IPS DF 6.9 (cell line): ENCODE results near the gene RPLP1.
A peak's percentile ranks its signal among the peaks of the same experiment; 100 is the strongest.

Source experiments
- DNase-seq: peaks from one replicate; pipeline ENCODE4 v3.0.0-alpha.2; 2013; ENCODE audit warnings: low read depth, low spot score
- H3K27ac ChIP-seq: one replicate; pipeline ENCODE4 v1.5.1; 2013; ENCODE audit warnings: low read length, control low read depth
- H3K27me3 ChIP-seq: 2 replicates; pipeline ENCODE4 v1.6.1; 2013; ENCODE audit warnings: mild to moderate bottlenecking, low read length; ENCODE audit not compliant: control insufficient read depth, insufficient read depth
- H3K36me3 ChIP-seq: 2 replicates; pipeline ENCODE4 v1.6.1; 2013; ENCODE audit warnings: low read length; ENCODE audit not compliant: control insufficient read depth, insufficient read depth
- H3K4me1 ChIP-seq: 2 replicates; pipeline ENCODE4 v1.6.1; 2013; ENCODE audit warnings: low read length; ENCODE audit not compliant: control insufficient read depth, insufficient read depth
- H3K4me3 ChIP-seq: 2 replicates; pipeline ENCODE4 v1.5.1; 2013; ENCODE audit warnings: mild to moderate bottlenecking, low read length
- H3K9me3 ChIP-seq: 2 replicates; pipeline ENCODE4 v1.6.1; 2013; ENCODE audit warnings: low read length, inconsistent platforms; ENCODE audit not compliant: control insufficient read depth, insufficient read depth
- whole genome bisulfite sequencing: extraction: QIAGEN DNeasy Blood & Tissue Kit; methylation state at CpG from one replicate; pipeline ENCODE4 v1.1.7; 2013; ENCODE audit warnings: mixed read lengths, missing lambda C conversion rate; ENCODE audit not compliant: insufficient read length, insufficient coverage; 5-methylcytosine and 5-hydroxymethylcytosine counted together

Gene RPLP1

GRCh38 chr15:69478259-69478781 is 25.7 kb downstream of the RPLP1 start:
- DNase-seq: peak; percentile 64
- Histone ChIP-seq H3K4me3 (no peak overlapping the region), H3K4me1 (no peaks in the 10 kb centered on the region), H3K27me3 (no peaks in the 10 kb centered on the region), H3K36me3 (no peaks in the 10 kb centered on the region), H3K27ac (no peak overlapping the region), H3K9me3 (no peaks in the 10 kb centered on the region)
- no CpG with 5 or more reads among the region's 13 CpGs for WGBS

- no peak for DNase-seq
- Histone ChIP-seq H3K27me3 (no peaks in the 10 kb centered on the region), H3K36me3 (no peaks in the 10 kb centered on the region), H3K27ac (no peak overlapping the region), H3K4me3 (no peak overlapping the region), H3K4me1 (no peaks in the 10 kb centered on the region), H3K9me3 (no peaks in the 10 kb centered on the region)
- WGBS: no CpG with 5 or more reads among the region's 4 CpGs
Measured at GRCh38 chr15:69479081-69479480, 26.5 kb downstream of the RPLP1 start.

GRCh38 chr15:69479971-69480370 is 27.4 kb downstream of the RPLP1 start:
- Histone ChIP-seq H3K4me3 (no peak overlapping the region), H3K9me3 (no peaks in the 10 kb centered on the region), H3K36me3 (no peaks in the 10 kb centered on the region), H3K27me3 (no peaks in the 10 kb centered on the region), H3K27ac (no peak overlapping the region), H3K4me1 (no peaks in the 10 kb centered on the region)
- no peak for DNase-seq
- no CpG with 5 or more reads among the region's 2 CpGs for WGBS

- no peaks in the 10 kb centered on the region for H3K36me3 ChIP-seq
- no peak overlapping the region for H3K27ac ChIP-seq
- no peaks in the 10 kb centered on the region for H3K27me3 ChIP-seq
- H3K4me3 ChIP-seq: no peak overlapping the region
- H3K9me3 ChIP-seq: no peaks in the 10 kb centered on the region
- WGBS: no CpG with 5 or more reads among the region's 3 CpGs
- DNase-seq: no peak
- H3K4me1 ChIP-seq: no peaks in the 10 kb centered on the region
Measured at GRCh38 chr15:69480932-69481331, 28.3 kb downstream of the RPLP1 start.

DNA sequence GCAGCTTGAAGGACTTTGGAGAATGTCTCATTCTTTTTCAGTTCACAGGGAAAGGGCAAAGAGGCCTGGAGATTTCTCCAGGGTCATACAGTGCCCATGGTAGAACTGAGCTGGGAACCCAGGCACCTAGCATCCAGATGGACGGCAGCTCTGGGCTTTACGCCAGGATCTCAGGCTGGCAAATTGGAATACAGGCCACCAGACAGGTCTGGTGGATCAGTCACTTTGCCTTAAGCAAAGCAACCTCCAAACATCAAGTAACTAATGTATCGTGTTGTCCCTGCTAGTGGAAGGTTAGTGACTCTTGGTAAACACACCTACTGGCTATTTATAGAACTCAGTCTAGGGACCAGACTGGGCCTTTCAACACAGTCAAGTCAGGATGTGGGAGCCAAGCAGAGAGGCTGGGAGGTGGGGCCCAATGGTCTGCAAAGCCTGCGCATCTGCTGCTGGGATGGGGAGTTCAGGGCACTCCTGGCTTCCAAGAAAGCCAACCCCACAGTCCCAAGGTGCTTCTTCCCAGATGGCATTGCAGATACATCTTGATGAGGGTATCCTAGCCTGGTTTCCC is 30.2 kb downstream of the RPLP1 start:
- H3K27ac ChIP-seq: no peak overlapping the region
- H3K9me3 ChIP-seq: no peaks in the 10 kb centered on the region
- DNase-seq: no peak
- WGBS: no CpG with 5 or more reads among the region's 4 CpGs
- H3K36me3 ChIP-seq: no peaks in the 10 kb centered on the region
- no peaks in the 10 kb centered on the region for H3K4me1 ChIP-seq
- H3K4me3 ChIP-seq: no peak overlapping the region
- H3K27me3 ChIP-seq: no peaks in the 10 kb centered on the region

DNA sequence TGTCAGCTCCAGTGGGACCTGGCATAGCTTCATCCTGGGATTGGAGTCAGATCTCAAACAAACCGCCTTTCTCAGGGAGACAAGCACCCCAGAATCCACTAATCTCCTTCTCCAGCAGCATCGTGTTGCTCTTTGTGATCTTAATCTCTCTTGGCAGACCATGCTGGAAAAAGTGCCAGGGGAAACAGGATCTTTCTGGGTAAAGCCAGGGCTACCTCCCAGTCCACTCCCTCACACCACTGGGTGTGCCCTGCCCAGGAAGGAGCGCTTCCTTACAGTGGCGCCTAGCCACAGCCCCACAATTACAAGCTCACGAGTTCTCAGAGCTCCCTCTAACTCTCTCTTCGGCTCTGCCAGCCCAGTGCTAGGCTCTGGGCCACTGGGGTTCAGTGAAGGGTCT is 32.2 kb downstream of the RPLP1 start:
- no peak for DNase-seq
- Histone ChIP-seq H3K9me3 (no peaks in the 10 kb centered on the region), H3K4me3 (no peak overlapping the region), H3K36me3 (no peaks in the 10 kb centered on the region), H3K27me3 (no peaks in the 10 kb centered on the region), H3K27ac (no peak overlapping the region), H3K4me1 (no peaks in the 10 kb centered on the region)
- no CpG with 5 or more reads among the region's 6 CpGs for WGBS

DNA sequence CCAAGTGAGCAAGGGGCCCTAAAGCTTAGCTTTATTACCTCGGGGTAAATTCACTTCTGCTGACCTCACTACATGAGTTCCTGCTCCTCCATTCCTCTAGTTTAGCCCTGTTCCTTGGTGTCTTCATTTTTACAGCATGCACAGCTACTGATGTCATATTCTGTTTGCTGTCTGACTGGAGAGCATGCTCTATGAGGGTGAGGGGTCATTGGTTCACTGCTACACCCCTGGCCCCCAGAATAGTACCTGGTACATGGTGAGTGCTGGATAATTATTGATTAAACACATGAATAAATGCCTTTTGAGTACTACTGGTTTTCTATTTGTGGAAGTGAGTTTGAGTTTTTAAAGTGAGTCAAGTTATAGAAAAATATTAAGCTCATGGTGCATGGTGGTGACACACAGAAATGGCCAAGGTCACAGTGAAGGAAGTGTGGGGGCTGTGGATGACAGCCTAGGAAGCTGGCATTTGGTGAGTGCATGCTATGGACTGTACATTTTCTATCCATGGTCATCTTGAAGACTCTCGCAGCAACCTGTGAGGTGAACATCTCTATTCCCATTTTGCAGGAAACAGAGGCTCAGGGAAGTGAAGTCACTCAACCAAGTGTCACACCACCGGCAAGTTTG is 34.0 kb downstream of the RPLP1 start:
- H3K4me1 ChIP-seq: no peaks in the 10 kb centered on the region
- no peaks in the 10 kb centered on the region for H3K36me3 ChIP-seq
- WGBS: no CpG with 5 or more reads among the region's 3 CpGs
- no peak for DNase-seq
- H3K4me3 ChIP-seq: no peak overlapping the region
- no peaks in the 10 kb centered on the region for H3K9me3 ChIP-seq
- no peaks in the 10 kb centered on the region for H3K27me3 ChIP-seq
- H3K27ac ChIP-seq: no peak overlapping the region

DNA sequence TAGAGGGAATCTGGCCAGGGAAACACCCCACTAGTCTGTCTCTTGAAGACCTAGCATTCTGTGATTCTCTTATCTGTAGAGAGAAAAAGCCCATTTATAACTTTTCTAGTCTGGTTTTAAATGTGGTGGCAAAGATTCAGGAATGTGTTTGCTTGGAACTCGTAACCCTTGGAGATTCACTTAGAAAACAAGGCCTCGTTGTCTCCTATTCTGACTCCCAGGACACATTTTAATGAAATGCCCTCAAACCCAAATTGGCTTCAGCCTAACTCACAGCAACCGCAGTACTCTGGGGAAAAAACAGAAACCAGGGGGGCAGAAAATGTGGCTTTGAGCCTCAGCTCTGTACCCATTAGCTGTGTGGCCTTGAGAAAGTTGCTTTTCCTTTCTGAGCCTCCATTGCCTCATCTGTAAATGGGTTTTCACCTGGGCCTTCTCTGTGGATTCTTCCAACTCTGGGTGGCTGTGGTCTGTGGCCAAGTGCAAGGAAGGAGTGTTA is 36.5 kb downstream of the RPLP1 start:
- Histone ChIP-seq H3K4me3 (no peak overlapping the region), H3K9me3 (no peaks in the 10 kb centered on the region), H3K4me1 (no peaks in the 10 kb centered on the region), H3K27ac (no peak overlapping the region), H3K27me3 (no peaks in the 10 kb centered on the region), H3K36me3 (no peaks in the 10 kb centered on the region)
- DNase-seq: no peak
- WGBS: no CpG with 5 or more reads among the region's 3 CpGs

DNA sequence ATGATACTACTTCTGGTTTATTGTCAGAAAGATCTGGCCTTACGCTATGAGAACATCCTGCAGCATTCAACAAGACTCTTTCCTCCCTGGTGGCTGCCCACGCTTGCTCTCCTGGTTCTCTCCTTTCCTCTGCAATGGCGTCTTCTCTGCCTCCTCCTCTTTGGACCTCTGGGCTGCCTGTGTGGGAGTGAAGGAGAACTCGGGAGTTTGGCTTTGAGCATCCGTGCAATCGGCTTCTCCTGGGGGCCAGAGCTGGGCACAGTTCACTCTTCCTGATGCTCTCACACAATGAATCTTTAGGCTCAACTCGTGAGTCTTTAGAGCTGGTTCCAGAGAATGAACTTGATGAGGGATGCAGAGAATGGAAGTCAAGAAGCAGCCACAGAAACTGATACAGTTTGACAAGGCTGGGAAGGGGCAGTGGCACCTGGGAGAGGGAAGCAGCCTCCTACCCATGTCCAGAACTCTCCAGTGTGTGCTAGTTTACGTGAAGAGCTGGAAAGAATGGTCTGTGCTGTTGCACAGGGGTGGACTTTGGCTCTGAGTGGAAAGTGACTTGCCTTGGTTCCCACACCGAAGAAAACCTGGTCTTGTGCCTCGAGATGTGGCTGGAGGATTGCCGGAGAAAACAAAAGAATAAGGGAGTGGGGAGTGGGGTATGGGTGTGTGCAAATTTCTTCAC is 37.9 kb downstream of the RPLP1 start:
- Histone ChIP-seq H3K4me3 (no peak overlapping the region), H3K27ac (no peak overlapping the region), H3K4me1 (no peaks in the 10 kb centered on the region), H3K27me3 (no peaks in the 10 kb centered on the region), H3K9me3 (no peaks in the 10 kb centered on the region), H3K36me3 (no peaks in the 10 kb centered on the region)
- no peak for DNase-seq
- no CpG with 5 or more reads among the region's 11 CpGs for WGBS

DNA sequence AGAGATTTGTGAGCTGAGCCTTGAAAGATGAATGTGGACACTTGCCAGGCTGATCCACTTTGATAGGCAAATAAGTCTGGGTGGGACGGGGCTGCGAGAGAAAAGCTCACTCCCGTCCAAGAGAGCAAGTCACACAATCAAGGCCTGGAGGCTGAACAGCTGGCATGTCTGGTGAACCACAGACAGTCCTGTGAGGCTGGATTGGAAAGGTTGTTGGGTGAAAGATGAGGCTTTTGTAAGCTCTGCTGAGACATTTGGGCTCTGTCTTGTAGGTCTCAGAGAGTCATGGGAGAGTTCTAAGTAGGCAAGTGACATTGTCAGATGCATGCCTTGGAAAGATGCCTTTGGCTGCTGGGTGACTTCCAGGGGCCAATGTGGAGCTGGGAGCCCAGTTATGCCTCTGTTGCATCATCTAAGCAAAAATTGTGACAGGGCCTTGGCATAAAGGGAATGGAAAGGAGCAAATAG is 38.5 kb downstream of the RPLP1 start:
- Histone ChIP-seq H3K4me1 (no peaks in the 10 kb centered on the region), H3K9me3 (no peaks in the 10 kb centered on the region), H3K27me3 (no peaks in the 10 kb centered on the region), H3K36me3 (no peaks in the 10 kb centered on the region), H3K4me3 (no peak overlapping the region), H3K27ac (no peak overlapping the region)
- no CpG with 5 or more reads among the region's 3 CpGs for WGBS
- DNase-seq: no peak
